NCI-H82 treated with DMSO at 0.1 percent for 48 hours (cell line): ENCODE measurements around the gene TGM4.
"Not testable (repeated sequence)": the region's sequence is repeated elsewhere in the genome, so short reads cannot be mapped to it uniquely, and the experiment has no call there.

Experiments
- DNase-seq: peaks from one replicate; lab custom pipeline; 2025; ENCODE audit not compliant: unreplicated experiment; lab: John Stamatoyannopoulos, UW

TGM4 gene

GRCh38 chr3:44874308-44874707 lies at the start of gene TGM4:
Gene TGM4 (plus strand): TSS chr3:44874608. CDS start chr3:44874679, 71 bp downstream.
- no peak for DNase-seq

DNA sequence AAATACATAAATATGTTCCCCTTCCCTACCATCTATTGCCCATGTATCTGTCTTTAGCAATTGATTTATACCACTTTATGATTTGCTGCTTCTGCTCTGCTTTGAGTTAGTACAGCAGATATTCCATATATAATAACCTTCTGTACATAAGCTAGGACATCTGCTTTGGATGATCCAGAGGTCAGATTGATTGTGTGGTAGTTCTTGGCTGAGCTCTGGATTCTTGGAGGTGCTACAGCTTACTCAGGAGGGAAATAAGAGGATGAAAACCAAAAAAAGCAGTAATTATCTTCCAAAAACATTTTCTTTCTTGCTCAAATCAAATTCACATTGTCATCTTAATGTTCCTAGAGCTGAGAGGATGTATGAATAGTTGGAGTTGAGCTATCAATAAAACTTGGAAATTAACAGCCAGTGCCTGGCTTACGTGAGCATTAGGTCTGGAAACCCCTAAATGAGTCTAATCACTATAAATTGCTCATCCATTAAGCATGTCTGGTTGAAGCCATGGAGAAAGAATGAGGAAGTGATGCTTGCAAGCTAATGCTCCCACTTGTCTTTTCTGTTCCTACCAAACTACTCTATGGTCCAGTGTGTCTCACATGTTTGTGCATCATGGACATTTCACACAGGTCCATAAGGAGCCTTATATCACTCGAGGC lies 49.0 kb upstream of the TGM4 start:
- no peak for DNase-seq

DNA sequence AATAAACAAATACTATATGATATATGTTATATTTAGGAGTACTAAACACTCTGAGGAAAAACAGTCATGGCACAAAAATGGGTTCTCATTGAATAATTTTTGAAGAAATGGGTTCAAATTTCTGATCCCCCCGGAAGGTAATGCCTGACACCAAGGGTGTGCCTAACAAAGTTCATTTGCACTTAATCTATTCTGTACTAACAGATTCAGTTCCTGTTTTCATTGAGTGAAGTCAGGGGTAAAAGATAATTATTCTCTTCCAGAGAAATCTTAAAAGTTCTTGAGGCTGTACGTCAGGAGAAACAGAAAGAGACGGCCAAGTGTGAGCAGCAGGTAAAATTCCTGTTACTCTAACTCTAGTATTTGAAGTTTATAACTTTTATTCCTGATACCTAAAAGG lies 47.2 kb upstream of the TGM4 start:
- DNase-seq: no peak

GRCh38 chr3:44831232-44831631 lies 43.2 kb upstream of the TGM4 start:
- no peak for DNase-seq

- DNase-seq: no peak
Observed at GRCh38 chr3:44832032-44832431, 42.4 kb upstream of the TGM4 start.

DNA sequence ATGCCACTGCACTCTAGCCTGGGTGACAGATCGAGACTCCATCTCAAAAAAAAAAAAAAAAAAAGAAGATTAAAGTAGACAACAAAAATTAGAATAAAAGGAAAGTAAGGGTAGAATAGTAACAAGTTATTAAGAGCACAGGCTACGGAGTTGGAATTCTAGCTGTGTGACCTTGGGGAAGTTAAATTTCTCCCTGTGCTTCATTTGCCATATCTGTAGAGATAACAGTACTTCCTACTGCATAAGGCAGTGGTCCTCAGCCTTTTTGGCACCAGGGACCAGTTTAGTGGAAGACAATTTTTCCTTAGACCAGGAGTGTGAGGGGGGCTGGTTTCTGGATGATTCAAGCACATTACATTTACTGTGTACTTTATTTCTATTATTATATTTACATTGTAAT lies 41.4 kb upstream of the TGM4 start:
- DNase-seq: no peak

GRCh38 chr3:44833394-44833793 lies 41.0 kb upstream of the TGM4 start:
- DNase-seq: no peak

- no peak for DNase-seq
Observed at GRCh38 chr3:44835684-44836083, 38.7 kb upstream of the TGM4 start.

- no peak for DNase-seq
Observed at GRCh38 chr3:44842376-44842775, 32.0 kb upstream of the TGM4 start.

DNA sequence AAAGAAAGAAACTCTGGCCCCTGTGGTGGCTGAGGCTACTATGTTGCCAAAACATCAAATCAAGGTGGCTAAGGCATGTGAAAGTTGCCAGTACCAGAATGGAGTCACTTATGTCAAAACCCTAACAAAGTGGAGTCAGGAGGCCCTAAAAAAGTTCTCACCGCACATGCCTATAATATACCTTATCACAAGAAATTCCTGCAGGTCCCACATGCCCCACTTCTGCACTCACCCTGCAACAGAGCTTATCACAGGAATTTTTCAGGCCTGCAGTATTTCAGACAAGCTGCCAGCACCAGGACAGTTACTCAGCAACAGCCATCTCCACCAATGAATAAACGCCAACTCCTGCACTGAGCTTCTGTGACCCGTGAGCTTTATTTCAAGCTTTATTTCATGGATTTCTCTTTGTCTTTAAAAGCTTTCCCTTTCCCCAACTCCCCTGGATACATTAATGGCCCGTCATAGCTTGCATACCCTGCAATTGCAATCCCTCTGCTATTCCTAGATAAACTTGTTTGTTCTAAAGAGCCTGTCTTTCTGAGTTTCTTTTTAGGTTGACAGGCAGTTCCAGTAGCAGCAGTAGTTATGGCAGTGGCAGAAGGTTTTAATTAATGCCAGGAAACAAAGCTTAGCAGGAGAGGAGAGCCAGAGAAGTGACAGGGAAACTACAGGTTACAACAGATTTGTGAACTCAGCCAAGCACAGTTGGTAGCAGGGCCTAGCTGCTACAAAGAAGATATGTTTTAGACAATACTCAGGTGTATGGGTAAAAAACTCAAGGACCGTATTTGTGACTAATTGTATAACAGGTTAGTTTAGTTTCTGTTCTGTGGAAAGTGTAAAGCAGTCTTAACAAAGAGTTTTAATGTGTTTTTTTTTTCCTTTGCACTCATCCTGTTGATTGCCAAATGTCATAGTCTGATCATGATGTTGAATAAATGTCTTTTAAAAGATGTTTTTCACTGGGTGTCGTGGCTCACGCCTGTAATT lies 28.6 kb upstream of the TGM4 start:
- no peak for DNase-seq

DNA sequence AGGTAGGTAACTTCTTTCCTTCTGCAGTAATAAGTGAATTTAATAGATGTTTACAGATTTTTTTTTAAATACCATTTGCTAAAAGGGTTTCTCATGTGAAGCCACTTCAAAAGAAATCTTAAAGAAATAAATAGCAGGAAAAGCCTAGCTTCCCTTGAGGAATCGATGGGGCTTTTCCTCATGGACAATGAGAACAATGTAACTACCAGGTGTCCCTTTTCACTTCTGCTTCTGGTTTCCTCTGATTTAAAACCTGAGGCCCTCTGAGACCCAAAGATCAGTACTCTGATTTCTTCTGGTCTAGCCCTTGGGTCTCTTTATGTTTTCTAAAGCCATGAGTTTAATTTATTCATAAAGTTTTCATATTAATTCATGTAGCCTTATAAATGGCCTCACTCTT lies 25.8 kb upstream of the TGM4 start:
- no peak for DNase-seq

- DNase-seq: not testable (repeated sequence)
Observed at GRCh38 chr3:44856663-44857062, 17.7 kb upstream of the TGM4 start.

GRCh38 chr3:44860117-44860516 lies 14.3 kb upstream of the TGM4 start:
- DNase-seq: no peak

DNA sequence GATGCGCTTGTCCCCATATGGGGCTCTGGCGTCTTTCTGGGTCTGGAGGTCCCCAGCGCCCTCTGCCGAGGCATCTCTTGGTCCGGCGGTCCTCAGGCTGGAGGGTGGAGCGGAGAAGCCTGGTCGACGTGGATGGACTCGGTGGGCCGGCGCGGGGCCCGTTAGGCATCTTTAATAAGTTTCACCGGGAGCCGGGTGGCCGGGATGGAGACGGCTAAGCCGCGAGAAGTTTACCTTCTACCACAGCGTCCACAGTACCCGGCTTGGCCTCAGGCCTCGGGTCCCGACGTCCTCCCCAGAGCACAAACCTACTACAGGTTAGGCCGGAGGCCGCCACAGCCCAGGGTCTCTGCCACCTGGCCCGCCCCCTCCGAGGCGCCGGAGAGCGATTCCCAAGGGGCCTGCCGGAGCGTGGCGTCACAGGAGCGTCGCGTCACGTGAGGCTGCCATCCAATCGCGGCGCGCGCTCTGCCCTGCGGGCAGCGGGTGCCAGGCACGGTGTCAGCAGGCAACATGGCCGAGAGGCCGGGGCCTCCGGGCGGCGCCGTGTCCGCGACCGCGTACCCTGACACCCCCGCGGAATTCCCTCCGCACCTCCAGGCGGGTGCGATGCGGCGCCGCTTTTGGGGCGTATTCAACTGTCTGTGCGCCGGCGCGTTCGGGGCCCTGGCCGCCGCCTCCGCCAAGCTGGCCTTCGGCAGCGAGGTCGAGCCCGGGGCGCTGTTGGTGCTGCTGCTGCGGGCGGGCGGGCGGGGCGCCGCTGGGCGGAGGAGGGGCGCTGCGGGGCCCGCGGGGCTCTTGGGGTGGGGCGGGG lies 12.8 kb upstream of the TGM4 start, which contains the start of gene TMEM42:
Gene TMEM42 (plus strand): TSS at position 501 of the 814 bp plus-strand sequence. CDS start 13 bp downstream, at position 514.
- peak; percentile 50 for DNase-seq

DNA sequence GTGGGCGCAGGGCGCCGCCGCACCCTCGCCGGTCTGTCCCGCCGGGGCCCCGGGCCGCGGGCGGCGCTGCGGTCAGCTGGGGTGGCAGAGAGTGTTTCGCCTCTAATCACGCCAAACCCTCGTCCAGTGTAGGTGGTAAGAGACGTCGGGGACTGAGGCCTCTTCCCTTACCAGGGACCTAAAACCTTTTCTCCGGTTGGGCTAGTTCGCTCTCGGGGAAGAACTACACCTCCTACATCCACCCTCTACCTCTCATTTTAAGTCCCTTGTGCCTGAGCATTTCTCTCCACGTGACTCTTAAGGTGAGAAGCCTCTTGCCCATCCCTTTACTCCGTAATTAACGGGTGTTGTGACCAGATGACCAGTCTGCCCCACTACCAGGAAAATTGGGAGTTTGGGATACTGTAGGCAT lies 12.2 kb upstream of the TGM4 start:
- DNase-seq: no peak

- DNase-seq: no peak
Observed at GRCh38 chr3:44865272-44866035, 9.0 kb upstream of the TGM4 start.

DNA sequence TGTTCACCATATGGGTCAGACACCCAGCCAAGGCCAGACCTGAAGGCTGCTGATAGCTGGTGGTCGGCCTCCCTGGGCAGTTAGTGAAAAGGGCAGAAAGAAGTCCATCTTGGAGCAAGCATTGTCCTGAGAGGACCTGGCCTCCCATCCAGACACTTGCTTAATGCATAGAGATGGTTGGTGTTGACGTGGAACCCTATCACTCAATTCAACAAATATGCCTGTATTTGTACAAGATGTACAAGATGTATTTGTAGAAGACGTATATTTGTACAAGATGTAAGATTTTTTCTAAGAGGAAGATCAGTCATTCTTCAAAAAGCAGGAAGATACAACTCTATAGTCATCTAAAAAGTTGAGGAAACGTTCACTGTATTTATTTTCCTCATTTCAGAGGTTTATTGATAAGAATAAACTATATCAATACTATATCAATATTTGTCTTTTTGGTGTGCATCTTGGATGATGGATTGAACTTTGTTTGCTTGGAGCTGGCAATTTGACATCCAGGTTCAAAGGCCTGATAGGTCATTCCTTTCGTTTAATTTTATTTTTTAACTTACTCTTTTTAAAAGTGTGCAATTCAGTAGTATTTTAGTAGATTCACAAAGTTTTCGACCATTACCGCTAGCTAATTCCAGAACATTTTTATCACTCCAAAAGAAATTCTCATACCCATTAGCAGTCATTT lies 6.8 kb upstream of the TGM4 start:
- no peak for DNase-seq

DNA sequence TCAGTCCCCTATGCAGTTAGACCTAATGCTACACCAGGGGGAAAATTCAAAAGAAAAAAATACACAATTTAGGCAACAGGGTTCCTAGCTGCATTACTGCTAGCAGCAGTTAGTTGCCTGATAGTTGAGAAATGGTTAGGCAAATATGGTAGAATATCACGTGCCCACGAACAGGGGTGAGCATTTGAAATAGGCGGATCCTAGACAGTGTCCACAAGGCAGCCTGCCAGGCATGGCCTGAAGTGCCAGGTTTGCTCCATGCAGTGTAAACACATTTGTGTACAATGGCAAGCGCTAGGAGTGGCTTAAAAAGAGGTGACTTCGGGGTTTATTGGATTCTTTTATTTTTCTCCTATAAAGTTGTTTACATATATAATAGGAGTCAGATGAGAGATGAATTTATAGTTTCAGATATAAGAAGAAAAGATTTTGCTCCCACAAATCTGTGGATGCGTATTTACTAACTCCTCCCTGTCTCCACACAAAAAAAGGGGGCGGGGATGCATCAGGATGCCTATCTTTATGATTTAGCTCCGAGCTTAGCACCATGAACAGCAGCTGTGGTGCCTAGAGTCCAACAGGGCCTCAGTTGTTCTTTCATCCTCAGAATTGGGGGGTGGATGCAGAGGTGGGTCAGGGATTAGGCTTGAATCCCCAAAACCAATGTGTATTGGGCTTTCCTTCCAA lies 3.9 kb upstream of the TGM4 start:
- DNase-seq: no peak

GRCh38 chr3:44875596-44875995 lies 1.2 kb downstream of the TGM4 start:
- DNase-seq: no peak
